ENCODE results near the gene TPGS2.

The TPGS2 gene

DNA sequence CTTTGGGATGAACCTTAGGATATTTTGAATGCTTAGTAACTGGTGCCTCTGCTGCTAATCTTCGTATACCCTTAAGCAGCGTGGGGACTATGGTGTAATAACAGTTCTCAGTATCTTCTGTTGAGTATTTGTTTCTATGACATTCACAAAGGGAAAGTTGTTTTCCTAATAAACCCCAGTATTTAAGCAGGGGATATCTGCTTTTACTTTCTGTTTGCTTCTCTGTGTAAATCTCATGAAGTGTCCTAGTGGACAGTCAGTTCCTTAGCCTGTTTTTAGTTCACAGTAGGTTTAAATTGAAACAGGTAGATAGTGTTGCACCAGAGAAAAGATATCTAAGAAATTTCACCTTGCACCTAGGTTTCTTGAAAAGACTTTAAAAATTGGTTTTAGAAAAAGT lies 15.0 kb upstream of the TPGS2 start:
- no peak overlapping the region for H3K4me3 ChIP-seq (ENCODE audit: low read length)
- peaks cover 6% of the 10 kb centered on the region; the same call in 1 of the 2 replicates for H3K4me1 ChIP-seq (ENCODE audit: insufficient read depth, low read length)
- no peak overlapping the region for H3K27ac ChIP-seq (ENCODE audit: low read length)
- H3K9ac ChIP-seq (ENCODE audit: low read depth, low read length): no peak overlapping the region
- H3K9me3 ChIP-seq (ENCODE audit: insufficient read depth, low read depth, low read length): no peaks in the 10 kb centered on the region
- no peaks in the 10 kb centered on the region for H3K36me3 ChIP-seq (ENCODE audit: insufficient read depth, low read depth, low read length)
- H3K27me3 ChIP-seq (ENCODE audit: insufficient read depth, low read length): no peaks in the 10 kb centered on the region

DNA sequence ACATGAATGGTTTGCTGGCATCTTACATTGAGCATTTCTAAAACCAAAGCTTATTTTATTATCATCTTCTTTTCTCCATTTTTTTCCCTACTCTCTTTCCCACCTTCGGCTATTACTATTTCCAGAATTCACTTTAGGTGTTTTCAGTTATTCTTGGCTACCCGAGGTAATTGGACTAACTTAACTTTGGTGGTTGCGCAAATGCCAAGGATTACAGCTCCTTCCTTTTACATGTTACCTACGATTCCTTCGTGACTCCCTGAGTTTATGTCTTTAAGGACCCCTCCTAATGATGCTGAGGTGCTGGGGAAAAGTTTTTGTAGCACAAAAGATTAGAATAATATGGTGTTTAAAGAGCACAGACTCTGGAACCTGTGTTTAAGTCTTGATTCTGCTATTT lies 14.4 kb upstream of the TPGS2 start:
- H3K36me3 ChIP-seq (ENCODE audit: insufficient read depth, low read depth, low read length): no peaks in the 10 kb centered on the region
- H3K4me3 ChIP-seq (ENCODE audit: low read length): no peak overlapping the region
- no peak overlapping the region for H3K27ac ChIP-seq (ENCODE audit: low read length)
- no peak overlapping the region for H3K9ac ChIP-seq (ENCODE audit: low read depth, low read length)
- no peaks in the 10 kb centered on the region for H3K9me3 ChIP-seq (ENCODE audit: insufficient read depth, low read depth, low read length)
- peaks cover 6% of the 10 kb centered on the region; the same call in 1 of the 2 replicates for H3K4me1 ChIP-seq (ENCODE audit: insufficient read depth, low read length)
- no peaks in the 10 kb centered on the region for H3K27me3 ChIP-seq (ENCODE audit: insufficient read depth, low read length)

DNA sequence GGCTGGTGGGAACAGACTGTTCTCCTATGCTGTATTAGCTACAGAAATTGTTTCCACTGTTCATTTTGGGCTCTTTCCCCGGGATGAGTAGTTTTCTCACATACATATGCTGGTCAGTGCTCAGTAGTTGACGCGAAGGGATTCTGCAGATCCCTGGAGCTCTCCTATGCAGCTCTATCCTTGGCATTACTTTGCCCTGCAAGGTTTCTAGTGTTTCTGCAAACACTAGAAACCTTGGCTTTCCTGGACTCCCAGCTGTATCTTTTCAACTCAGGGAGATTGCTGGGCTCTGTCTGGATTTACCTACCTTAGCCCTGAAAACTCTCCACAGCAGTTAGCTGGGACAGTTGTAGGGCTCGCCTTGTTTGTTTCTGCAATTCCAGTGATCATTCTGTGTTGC lies 11.0 kb upstream of the TPGS2 start:
- Histone ChIP-seq H3K4me1 (ENCODE audit: insufficient read depth, low read length) (peaks cover 6% of the 10 kb centered on the region; the same call in 1 of the 2 replicates), H3K4me3 (ENCODE audit: low read length) (no peak overlapping the region), H3K27me3 (ENCODE audit: insufficient read depth, low read length) (no peaks in the 10 kb centered on the region), H3K9me3 (ENCODE audit: insufficient read depth, low read depth, low read length) (no peaks in the 10 kb centered on the region), H3K27ac (ENCODE audit: low read length) (no peak overlapping the region), H3K9ac (ENCODE audit: low read depth, low read length) (no peak overlapping the region), H3K36me3 (ENCODE audit: insufficient read depth, low read depth, low read length) (no peaks in the 10 kb centered on the region)

DNA sequence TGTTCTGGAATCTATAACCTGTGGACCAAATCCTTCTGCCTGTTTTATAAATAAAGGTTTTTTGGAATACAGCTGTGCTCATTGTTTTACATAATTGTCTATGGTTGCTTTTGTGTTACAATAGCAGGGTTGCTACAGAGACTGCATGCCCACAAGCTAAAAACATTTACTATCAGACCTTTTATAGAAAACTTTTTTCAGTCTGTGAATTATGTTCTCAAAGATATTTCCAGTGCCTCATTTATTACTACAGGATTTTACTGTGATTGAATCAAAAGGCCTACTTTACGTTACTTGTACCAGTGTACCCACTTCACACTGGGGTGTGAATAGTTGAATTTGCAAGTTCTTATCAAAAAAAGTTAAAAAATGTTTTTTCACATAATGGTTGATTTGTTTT lies 7.1 kb upstream of the TPGS2 start:
- no peaks in the 10 kb centered on the region for H3K27me3 ChIP-seq (ENCODE audit: insufficient read depth, low read length)
- H3K4me1 ChIP-seq (ENCODE audit: insufficient read depth, low read length): no peaks in the 10 kb centered on the region
- no peak overlapping the region for H3K4me3 ChIP-seq (ENCODE audit: low read length)
- H3K9ac ChIP-seq (ENCODE audit: low read depth, low read length): no peak overlapping the region
- H3K9me3 ChIP-seq (ENCODE audit: insufficient read depth, low read depth, low read length): no peaks in the 10 kb centered on the region
- no peaks in the 10 kb centered on the region for H3K36me3 ChIP-seq (ENCODE audit: insufficient read depth, low read depth, low read length)
- H3K27ac ChIP-seq (ENCODE audit: low read length): no peak overlapping the region

DNA sequence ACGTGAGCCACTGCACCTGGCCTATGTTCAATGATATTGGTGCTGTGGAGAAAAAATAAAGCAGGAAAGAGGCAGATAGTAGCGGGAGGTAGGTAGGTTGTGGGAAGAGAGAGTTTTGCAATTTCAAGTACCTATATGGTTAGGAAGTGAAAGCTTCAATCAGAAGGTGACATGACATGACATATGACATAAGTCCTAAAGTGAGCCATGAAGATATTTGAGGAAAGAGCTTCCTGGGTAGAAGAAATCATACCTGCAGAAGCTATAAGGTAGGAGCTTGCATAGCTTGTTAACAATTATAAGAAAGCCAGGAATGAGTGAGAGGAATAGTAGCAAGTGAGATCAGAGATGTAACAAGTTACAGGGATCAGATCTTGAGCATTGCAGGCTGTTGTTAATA lies 4.3 kb upstream of the TPGS2 start:
- Histone ChIP-seq H3K27me3 (ENCODE audit: insufficient read depth, low read length) (no peaks in the 10 kb centered on the region; the same call in 1 of the 2 replicates), H3K27ac (ENCODE audit: low read length) (no peak overlapping the region), H3K4me3 (ENCODE audit: low read length) (no peak overlapping the region), H3K36me3 (ENCODE audit: insufficient read depth, low read depth, low read length) (no peaks in the 10 kb centered on the region), H3K9me3 (ENCODE audit: insufficient read depth, low read depth, low read length) (no peaks in the 10 kb centered on the region), H3K9ac (ENCODE audit: low read depth, low read length) (no peak overlapping the region), H3K4me1 (ENCODE audit: insufficient read depth, low read length) (peaks cover 7% of the 10 kb centered on the region)

DNA sequence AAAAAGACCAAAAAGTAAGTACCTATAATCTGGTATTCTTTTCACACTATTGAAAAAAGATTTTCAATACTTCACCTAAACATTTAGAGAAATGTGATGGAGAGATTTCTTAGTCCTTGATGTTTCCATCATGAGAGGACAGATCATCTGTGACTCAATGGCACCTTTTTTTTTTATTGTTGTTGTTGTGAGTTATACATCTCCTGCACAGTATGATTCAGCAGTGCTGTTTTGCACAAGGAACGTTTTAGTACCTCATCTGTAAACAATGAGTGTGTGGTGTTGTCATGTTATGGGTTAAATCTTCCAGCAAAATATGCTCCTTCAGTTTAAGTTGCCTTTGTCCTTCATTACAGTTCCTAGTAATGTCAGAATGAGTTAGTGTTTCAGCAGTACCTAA lies 2.3 kb upstream of the TPGS2 start:
- H3K27me3 ChIP-seq (ENCODE audit: insufficient read depth, low read length): no peaks in the 10 kb centered on the region; the same call in 1 of the 2 replicates
- H3K4me1 ChIP-seq (ENCODE audit: insufficient read depth, low read length): peaks cover 10% of the 10 kb centered on the region
- no peak overlapping the region for H3K27ac ChIP-seq (ENCODE audit: low read length)
- no peaks in the 10 kb centered on the region for H3K9me3 ChIP-seq (ENCODE audit: insufficient read depth, low read depth, low read length)
- H3K4me3 ChIP-seq (ENCODE audit: low read length): no peak overlapping the region
- H3K9ac ChIP-seq (ENCODE audit: low read depth, low read length): no peak overlapping the region
- peaks cover 6% of the 10 kb centered on the region for H3K36me3 ChIP-seq (ENCODE audit: insufficient read depth, low read depth, low read length)

DNA sequence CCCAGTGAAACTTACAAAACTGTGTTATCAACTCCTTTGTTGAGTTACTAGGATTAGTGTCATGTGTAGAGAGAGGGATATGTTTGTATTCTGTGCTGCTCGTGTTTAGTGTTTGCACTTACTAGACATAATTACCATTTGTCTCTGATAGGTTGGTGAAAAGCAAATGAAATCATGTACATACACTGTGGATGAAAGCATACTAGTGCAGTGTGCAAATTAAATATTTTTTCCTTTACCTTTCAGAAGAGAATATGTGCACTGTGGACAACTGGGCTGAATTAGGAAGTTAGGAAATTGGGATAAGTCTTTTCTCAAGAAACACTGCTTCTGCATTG lies 1.3 kb upstream of the TPGS2 start:
- no peaks in the 10 kb centered on the region; the same call in 1 of the 2 replicates for H3K27me3 ChIP-seq (ENCODE audit: insufficient read depth, low read length)
- no peaks in the 10 kb centered on the region for H3K9me3 ChIP-seq (ENCODE audit: insufficient read depth, low read depth, low read length)
- peaks cover 8% of the 10 kb centered on the region for H3K36me3 ChIP-seq (ENCODE audit: insufficient read depth, low read depth, low read length)
- peak overlapping the region; percentile 100 for H3K4me3 ChIP-seq (ENCODE audit: low read length)
- H3K4me1 ChIP-seq (ENCODE audit: insufficient read depth, low read length): peaks cover 10% of the 10 kb centered on the region
- no peak overlapping the region for H3K27ac ChIP-seq (ENCODE audit: low read length)
- 0 out of 2 replicates have a peak overlapping the region, but pooled peaks have one; percentile 67 for H3K9ac ChIP-seq (ENCODE audit: low read depth, low read length)

DNA sequence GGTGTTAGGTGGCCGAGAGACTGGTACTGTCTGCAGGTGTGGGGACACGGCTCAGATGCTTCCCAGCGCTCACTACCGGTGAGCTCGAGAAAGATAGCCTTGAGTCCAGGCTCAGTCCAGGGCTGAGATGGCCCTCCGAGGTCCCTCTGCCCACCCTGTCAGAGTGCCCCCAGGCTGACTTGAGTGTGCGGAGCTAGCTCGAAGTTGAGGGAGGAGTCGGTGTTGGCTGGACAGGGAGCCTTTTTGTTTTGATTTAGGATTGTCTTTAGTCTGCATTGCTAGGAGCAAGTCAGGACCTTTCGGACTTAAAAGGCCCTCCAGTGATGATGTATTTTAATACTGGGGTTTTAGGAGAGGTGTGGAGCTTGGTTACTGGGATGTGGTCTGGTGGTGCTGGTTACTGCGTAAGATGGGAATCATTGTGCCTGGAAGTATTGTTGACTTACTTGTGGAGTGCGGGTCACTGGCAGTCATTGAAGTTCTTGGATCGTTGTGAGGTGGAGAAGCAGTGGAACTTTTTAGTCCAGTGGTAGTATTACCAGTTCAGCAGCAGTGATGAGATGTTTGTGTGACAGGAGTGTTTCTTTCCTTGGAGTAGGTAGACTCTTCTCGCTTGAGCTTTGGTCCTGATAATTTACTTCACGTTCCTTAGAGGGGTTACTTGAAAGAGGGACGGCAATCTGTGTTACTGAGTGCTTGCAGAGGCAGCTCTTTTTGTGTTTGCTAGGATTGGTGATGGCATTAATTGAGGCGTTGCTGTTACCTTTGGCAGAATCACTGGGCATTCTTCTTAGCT lies 758 bp upstream of the TPGS2 start:
- Histone ChIP-seq H3K36me3 (ENCODE audit: insufficient read depth, low read depth, low read length) (peaks cover 8% of the 10 kb centered on the region), H3K4me1 (ENCODE audit: insufficient read depth, low read length) (peaks cover 10% of the 10 kb centered on the region), H3K9me3 (ENCODE audit: insufficient read depth, low read depth, low read length) (no peaks in the 10 kb centered on the region), H3K9ac (ENCODE audit: low read depth, low read length) (peak overlapping the region; percentile 67; the same call in 1 of the 2 replicates), H3K27me3 (ENCODE audit: insufficient read depth, low read length) (no peaks in the 10 kb centered on the region; the same call in 1 of the 2 replicates), H3K4me3 (ENCODE audit: low read length) (peak overlapping the region; percentile 100), H3K27ac (ENCODE audit: low read length) (no peak overlapping the region)

DNA sequence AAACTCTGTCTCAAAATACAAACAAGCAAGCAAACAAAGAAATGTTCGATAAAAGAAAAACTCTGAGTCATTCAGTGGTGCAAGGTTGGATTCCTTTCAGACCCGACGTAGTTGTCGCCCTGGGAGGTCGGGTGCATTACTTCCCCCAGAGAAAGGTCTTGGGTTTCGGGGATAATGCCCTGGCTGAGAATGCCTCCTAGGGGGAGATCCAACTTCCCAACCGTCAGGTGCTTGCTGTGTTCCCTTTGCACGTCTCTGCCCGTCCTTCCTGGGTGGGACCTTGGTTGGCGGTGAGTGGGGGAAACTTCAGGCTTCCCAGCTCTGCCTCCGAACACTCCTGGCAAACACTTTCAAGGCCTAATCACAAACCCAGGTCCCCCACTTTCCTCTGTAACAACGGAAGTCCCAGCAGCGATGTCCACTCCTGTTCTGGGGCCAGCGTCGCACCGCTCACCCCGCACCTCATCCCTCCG lies 609 bp downstream of the TPGS2 start:
- H3K4me1 ChIP-seq (ENCODE audit: insufficient read depth, low read length): peaks cover 10% of the 10 kb centered on the region
- peak overlapping the region; percentile 90 for H3K9ac ChIP-seq (ENCODE audit: low read depth, low read length)
- H3K9me3 ChIP-seq (ENCODE audit: insufficient read depth, low read depth, low read length): no peaks in the 10 kb centered on the region
- H3K27ac ChIP-seq (ENCODE audit: low read length): peak overlapping the region; percentile 16
- H3K27me3 ChIP-seq (ENCODE audit: insufficient read depth, low read length): no peaks in the 10 kb centered on the region; the same call in 1 of the 2 replicates
- H3K36me3 ChIP-seq (ENCODE audit: insufficient read depth, low read depth, low read length): peaks cover 13% of the 10 kb centered on the region
- H3K4me3 ChIP-seq (ENCODE audit: low read length): peak overlapping the region; percentile 100

DNA sequence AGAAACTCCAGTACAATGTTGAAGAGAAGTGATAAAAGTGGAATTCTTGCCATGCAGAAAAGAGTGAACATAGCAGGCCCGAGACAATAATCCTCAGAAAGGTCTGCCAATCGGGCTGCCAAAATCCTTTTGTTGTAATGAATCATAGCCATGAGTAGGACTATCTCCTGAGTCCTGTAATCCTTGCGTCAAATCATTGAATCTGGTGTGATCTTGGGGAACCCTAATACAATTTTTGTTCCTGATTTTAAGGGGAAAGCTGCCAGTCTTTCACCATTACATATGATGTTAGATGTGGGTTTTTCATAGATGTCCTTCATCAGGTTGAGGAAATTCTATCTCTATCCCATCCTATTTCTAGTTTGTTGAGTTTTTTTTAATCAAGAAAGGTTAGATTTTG lies 2.2 kb downstream of the TPGS2 start:
- Histone ChIP-seq H3K9me3 (ENCODE audit: insufficient read depth, low read depth, low read length) (no peaks in the 10 kb centered on the region), H3K4me1 (ENCODE audit: insufficient read depth, low read length) (peaks cover 10% of the 10 kb centered on the region), H3K27me3 (ENCODE audit: insufficient read depth, low read length) (no peaks in the 10 kb centered on the region; the same call in 1 of the 2 replicates), H3K4me3 (ENCODE audit: low read length) (no peak overlapping the region), H3K9ac (ENCODE audit: low read depth, low read length) (no peak overlapping the region), H3K36me3 (ENCODE audit: insufficient read depth, low read depth, low read length) (peaks cover 18% of the 10 kb centered on the region), H3K27ac (ENCODE audit: low read length) (no peak overlapping the region)

DNA sequence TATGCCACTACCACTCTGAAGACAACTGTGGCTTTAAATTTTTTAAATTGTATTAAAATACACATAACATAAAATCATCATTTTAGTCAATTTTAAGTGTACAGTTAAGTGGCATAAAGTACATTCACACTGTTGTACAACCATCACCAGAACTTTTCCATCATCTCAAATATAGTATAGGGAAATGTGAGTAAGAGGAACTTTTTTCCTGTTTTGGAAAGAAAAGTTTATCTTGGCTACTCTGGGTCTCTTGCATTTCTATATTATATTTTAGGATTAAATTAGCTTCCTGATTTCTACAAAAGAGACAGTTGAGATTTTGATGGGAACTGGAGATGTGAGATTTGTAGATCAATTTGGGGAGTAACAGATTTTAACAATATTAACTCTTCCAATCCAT lies 3.3 kb downstream of the TPGS2 start:
- H3K27me3 ChIP-seq (ENCODE audit: insufficient read depth, low read length): no peaks in the 10 kb centered on the region; the same call in 1 of the 2 replicates
- H3K4me1 ChIP-seq (ENCODE audit: insufficient read depth, low read length): peaks cover 10% of the 10 kb centered on the region
- H3K9ac ChIP-seq (ENCODE audit: low read depth, low read length): no peak overlapping the region
- peaks cover 18% of the 10 kb centered on the region for H3K36me3 ChIP-seq (ENCODE audit: insufficient read depth, low read depth, low read length)
- H3K27ac ChIP-seq (ENCODE audit: low read length): no peak overlapping the region
- H3K9me3 ChIP-seq (ENCODE audit: insufficient read depth, low read depth, low read length): no peaks in the 10 kb centered on the region
- H3K4me3 ChIP-seq (ENCODE audit: low read length): no peak overlapping the region

DNA sequence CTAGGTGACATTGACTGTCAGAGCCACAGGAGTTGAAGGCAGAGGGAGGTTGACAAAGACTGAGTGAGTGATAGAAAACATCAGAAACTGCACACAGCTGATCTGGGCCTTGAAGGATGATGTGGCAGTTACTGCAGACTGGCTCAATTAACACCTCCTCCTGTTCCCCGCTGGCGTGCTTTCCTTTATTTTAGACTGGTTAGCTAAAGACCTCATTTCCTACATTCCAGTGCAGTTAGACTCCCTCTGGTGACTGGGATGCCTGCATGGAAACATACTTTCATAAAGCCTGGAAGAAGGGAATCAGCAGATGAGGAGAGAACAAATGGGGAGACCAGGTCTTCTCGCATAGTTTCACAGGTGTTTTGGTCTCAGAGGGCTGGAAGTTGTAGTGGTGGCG lies 7.1 kb downstream of the TPGS2 start:
- H3K36me3 ChIP-seq (ENCODE audit: insufficient read depth, low read depth, low read length): peaks cover 46% of the 10 kb centered on the region
- H3K9me3 ChIP-seq (ENCODE audit: insufficient read depth, low read depth, low read length): no peaks in the 10 kb centered on the region
- no peak overlapping the region for H3K27ac ChIP-seq (ENCODE audit: low read length)
- no peak overlapping the region for H3K9ac ChIP-seq (ENCODE audit: low read depth, low read length)
- H3K27me3 ChIP-seq (ENCODE audit: insufficient read depth, low read length): no peaks in the 10 kb centered on the region
- H3K4me1 ChIP-seq (ENCODE audit: insufficient read depth, low read length): no peaks in the 10 kb centered on the region
- no peak overlapping the region for H3K4me3 ChIP-seq (ENCODE audit: low read length)

All from iPS-20b (cell line).